Measurements from ENCODE around the gene LDLRAP1.

GRCh38 chr1:25524568-25525360, 18.6 kb upstream of the LDLRAP1 start:
- TF ChIP-seq CTCF (IDR thresholded peaks at IDR 0.05) (no peak), POLR2A (IDR thresholded peaks at IDR 0.05) (no peak), EP300 (IDR thresholded peaks at IDR 0.05) (no peak)

All from upper lobe of left lung (tissue), 4 donors.